Astrocyte (in vitro differentiated cells and primary cell): ENCODE results near the gene SLC5A7. TPM values are rescaled to one million over a fixed set of nuclear protein-coding genes. Genes with fewer than 3 reads are reported as not detected.

ENCODE experiments used
- DNase-seq: peaks from one replicate; pipeline ENCODE4 v3.0.0-alpha.2; 2010; ENCODE audit warnings: low read depth
- FAIRE-seq: peaks from 2 replicates; lab custom pipeline; 2011; peaks lifted over from hg19 to GRCh38; lab: Jason Lieb, UNC
- H2AFZ ChIP-seq: 2 replicates; pipeline ENCODE4 v1.6.0; 2012; ENCODE audit warnings: low read depth, low read length, inconsistent platforms
- H3K27ac ChIP-seq: 2 replicates; pipeline ENCODE4 v1.5.1; 2011; ENCODE audit warnings: low read depth, low read length, inconsistent platforms
- H3K27me3 ChIP-seq: 2 replicates; pipeline ENCODE4 v1.6.0; 2011; ENCODE audit warnings: low read length, inconsistent platforms; ENCODE audit not compliant: insufficient read depth
- H3K36me3 ChIP-seq: 2 replicates; pipeline ENCODE4 v1.5.1; 2011; ENCODE audit warnings: low read length, inconsistent platforms; ENCODE audit not compliant: insufficient read depth
- H3K4me1 ChIP-seq: 2 replicates; pipeline ENCODE4 v1.5.1; 2011; ENCODE audit warnings: low read length, inconsistent platforms; ENCODE audit not compliant: insufficient read depth
- H3K4me2 ChIP-seq: 2 replicates; pipeline ENCODE4 v1.6.0; 2012; ENCODE audit warnings: low read length, inconsistent platforms
- H3K4me3 ChIP-seq: 2 replicates; pipeline ENCODE4 v1.5.1; 2011; ENCODE audit warnings: low read depth, mild to moderate bottlenecking, low read length, inconsistent platforms; ENCODE audit not compliant: insufficient read depth
- H3K79me2 ChIP-seq: 2 replicates; pipeline ENCODE4 v1.6.0; 2012; ENCODE audit warnings: mild to moderate bottlenecking, low read length, inconsistent platforms; ENCODE audit not compliant: insufficient read depth
- H3K9ac ChIP-seq: 2 replicates; pipeline ENCODE4 v1.6.0; 2012; ENCODE audit warnings: mild to moderate bottlenecking, low read length, inconsistent platforms
- H3K9me3 ChIP-seq: 2 replicates; pipeline ENCODE4 v1.5.1; 2012; ENCODE audit warnings: low read depth, mild to moderate bottlenecking, low read length, inconsistent platforms; ENCODE audit not compliant: insufficient read depth
- H4K20me1 ChIP-seq: 2 replicates; pipeline ENCODE4 v1.6.0; 2012; ENCODE audit warnings: low read length, inconsistent platforms; ENCODE audit not compliant: insufficient read depth
- H3K27ac Mint-ChIP-seq: one replicate; pipeline ENCODE4 v1.8.0; 2021; ENCODE audit warnings: mild to moderate bottlenecking, mixed read lengths; ENCODE audit not compliant: unreplicated experiment
- H3K27me3 Mint-ChIP-seq: one replicate; pipeline ENCODE4 v1.8.0; 2021; ENCODE audit warnings: low read depth, mixed read lengths; ENCODE audit not compliant: unreplicated experiment
- H3K36me3 Mint-ChIP-seq: one replicate; pipeline ENCODE4 v1.8.0; 2021; ENCODE audit warnings: low read depth, mixed read lengths; ENCODE audit not compliant: unreplicated experiment
- H3K4me1 Mint-ChIP-seq: one replicate; pipeline ENCODE4 v1.8.0; 2021; ENCODE audit warnings: low read depth, mixed read lengths; ENCODE audit not compliant: unreplicated experiment
- H3K4me3 Mint-ChIP-seq: one replicate; pipeline ENCODE4 v1.8.0; 2021; ENCODE audit warnings: mild to moderate bottlenecking, moderate library complexity, mixed read lengths; ENCODE audit not compliant: unreplicated experiment
- H3K9me3 Mint-ChIP-seq: one replicate; pipeline ENCODE4 v1.8.0; 2021; ENCODE audit warnings: mild to moderate bottlenecking, mixed read lengths; ENCODE audit not compliant: unreplicated experiment
- CTCF ChIP-seq: IDR thresholded peaks from 2 replicates; pipeline ENCODE4 v1.5.1; 2011; ENCODE audit warnings: low read depth, mild to moderate bottlenecking, inconsistent platforms, low read length, moderate library complexity; ENCODE audit not compliant: insufficient read depth
- EZH2 ChIP-seq: IDR thresholded peaks from 2 replicates; pipeline ENCODE4 v1.6.1; 2012; ENCODE audit warnings: mild to moderate bottlenecking, low read length, inconsistent platforms; ENCODE audit not compliant: insufficient read depth
- total RNA-seq: library from RNA; stranded (reverse); gene quantifications from 2 replicates; pipeline ENCODE4 v1.2.1, GENCODE V29; 2021

The SLC5A7 gene
- total RNA-seq, 1 donor from 2014 or later: 0.05 TPM

- TF ChIP-seq CTCF (no peak), EZH2 (no peak)
- Histone ChIP-seq H3K36me3 (no peaks in the 10 kb centered on the region), H3K79me2 (no peaks in the 10 kb centered on the region), H3K27ac (no peak overlapping the region), H3K4me1 (no peaks in the 10 kb centered on the region), H3K9ac (no peak overlapping the region), H3K4me2 (no peak overlapping the region), H3K9me3 (no peaks in the 10 kb centered on the region), H3K4me3 (no peak overlapping the region), H3K27me3 (no peaks in the 10 kb centered on the region), H4K20me1 (no peaks in the 10 kb centered on the region), H2AFZ (no peak overlapping the region)
- Mint-ChIP-seq H3K9me3 (no peaks in the 10 kb centered on the region), H3K27ac (no peak overlapping the region), H3K36me3 (no peaks in the 10 kb centered on the region), H3K4me1 (no peaks in the 10 kb centered on the region), H3K27me3 (no peaks in the 10 kb centered on the region), H3K4me3 (no peak overlapping the region)
- DNase-seq (no peak), FAIRE-seq (no peak)
Observed at GRCh38 chr2:108061439-108062042, 75.2 kb downstream of the SLC5A7 start.

Other genes with a start within 250 kb of the SLC5A7 start
- not detected in 2 replicates for gene RGPD4, start 159.6 kb upstream of the SLC5A7 start, total RNA-seq